ENCODE measurements around the gene PIH1D1. TPM values are rescaled to one million over a fixed set of nuclear protein-coding genes. Genes with fewer than 3 reads are reported as not detected.

The PIH1D1 gene
- total and polyA plus RNA-seq, 2 experiments from 2014 or later = 103 to 164 TPM

DNA sequence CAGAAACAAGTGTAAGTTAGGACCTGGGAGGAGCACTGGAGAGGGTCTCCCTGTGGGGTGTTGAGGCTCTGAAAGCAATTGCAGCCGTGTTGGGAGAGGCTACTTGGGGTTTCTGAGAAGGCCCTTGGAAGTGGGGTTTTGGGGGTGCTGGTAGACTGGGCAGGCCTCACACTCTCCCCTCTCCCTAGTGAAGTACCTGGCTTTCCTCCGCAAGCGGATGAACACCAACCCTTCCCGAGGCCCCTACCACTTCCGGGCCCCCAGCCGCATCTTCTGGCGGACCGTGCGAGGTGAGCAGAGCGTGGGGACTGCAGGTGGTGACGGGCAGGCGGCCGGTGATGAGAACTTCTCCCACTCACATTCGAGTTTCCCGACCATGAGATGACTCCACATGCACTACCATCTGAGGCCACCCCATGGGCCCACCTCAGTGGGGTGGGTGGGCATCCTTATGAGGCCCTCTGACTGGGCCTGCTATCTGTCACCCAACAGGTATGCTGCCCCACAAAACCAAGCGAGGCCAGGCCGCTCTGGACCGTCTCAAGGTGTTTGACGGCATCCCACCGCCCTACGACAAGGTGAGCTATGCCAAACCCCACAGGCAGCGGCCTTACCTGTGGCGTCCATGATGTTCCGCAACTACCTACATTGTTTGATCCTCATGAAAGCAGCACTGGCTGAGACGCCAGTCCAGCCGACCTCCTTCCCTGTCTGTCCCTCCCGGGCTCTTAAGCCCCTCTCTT, 38.8 kb upstream of the PIH1D1 start:
- H2AFZ ChIP-seq = no peak overlapping the region
- peak overlapping the region; percentile 96; the same call in 1 of the 2 replicates for H3K4me2 ChIP-seq
- no peaks in the 10 kb centered on the region for H3K9me2 ChIP-seq (ENCODE audit: insufficient read depth)
- Mint-ChIP-seq H3K4me3 (peak overlapping the region; percentile 98), H3K27ac (peak overlapping the region; percentile 99), H3K27me3 (ENCODE audit: insufficient read depth, low read depth, poor library complexity) (peaks cover 70% of the 10 kb centered on the region), H3K36me3 (ENCODE audit: low read depth) (peaks cover 64% of the 10 kb centered on the region), H3K4me1 (peaks cover 13% of the 10 kb centered on the region; the same call in 2 of the 3 replicates), H3K9me3 (peaks cover 18% of the 10 kb centered on the region)
- peaks cover 23% of the 10 kb centered on the region for H4K20me1 ChIP-seq (replicated peaks; ENCODE audit: insufficient read depth)
- H3F3A ChIP-seq (replicated peaks; ENCODE audit: low read depth) = peaks cover 73% of the 10 kb centered on the region
- H3K27me3 ChIP-seq (ENCODE audit: insufficient read depth) = no peaks in the 10 kb centered on the region
- DNase-seq (ENCODE audit: low spot score) (no peak), ATAC-seq (no peak)
- peaks cover 14% of the 10 kb centered on the region; the same call in 1 of the 2 replicates for H3K4me1 ChIP-seq (ENCODE audit: insufficient read depth)
- peak overlapping the region; percentile 95; the same call in 1 of the 2 replicates for H3K4me3 ChIP-seq
- peaks cover 31% of the 10 kb centered on the region for H3K79me2 ChIP-seq (replicated peaks; ENCODE audit: insufficient read depth)
- peak overlapping the region; percentile 100 for H3K27ac ChIP-seq (ENCODE audit: low read depth)
- TF ChIP-seq, protein P1, sequence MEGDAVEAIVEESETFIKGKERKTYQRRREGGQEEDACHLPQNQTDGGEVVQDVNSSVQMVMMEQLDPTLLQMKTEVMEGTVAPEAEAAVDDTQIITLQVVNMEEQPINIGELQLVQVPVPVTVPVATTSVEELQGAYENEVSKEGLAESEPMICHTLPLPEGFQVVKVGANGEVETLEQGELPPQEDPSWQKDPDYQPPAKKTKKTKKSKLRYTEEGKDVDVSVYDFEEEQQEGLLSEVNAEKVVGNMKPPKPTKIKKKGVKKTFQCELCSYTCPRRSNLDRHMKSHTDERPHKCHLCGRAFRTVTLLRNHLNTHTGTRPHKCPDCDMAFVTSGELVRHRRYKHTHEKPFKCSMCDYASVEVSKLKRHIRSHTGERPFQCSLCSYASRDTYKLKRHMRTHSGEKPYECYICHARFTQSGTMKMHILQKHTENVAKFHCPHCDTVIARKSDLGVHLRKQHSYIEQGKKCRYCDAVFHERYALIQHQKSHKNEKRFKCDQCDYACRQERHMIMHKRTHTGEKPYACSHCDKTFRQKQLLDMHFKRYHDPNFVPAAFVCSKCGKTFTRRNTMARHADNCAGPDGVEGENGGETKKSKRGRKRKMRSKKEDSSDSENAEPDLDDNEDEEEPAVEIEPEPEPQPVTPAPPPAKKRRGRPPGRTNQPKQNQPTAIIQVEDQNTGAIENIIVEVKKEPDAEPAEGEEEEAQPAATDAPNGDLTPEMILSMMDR (conservative IDR thresholded peaks at IDR 0.05; ENCODE audit: low read depth in 2 of 2) = no peak
- TF ChIP-seq, protein P2, sequence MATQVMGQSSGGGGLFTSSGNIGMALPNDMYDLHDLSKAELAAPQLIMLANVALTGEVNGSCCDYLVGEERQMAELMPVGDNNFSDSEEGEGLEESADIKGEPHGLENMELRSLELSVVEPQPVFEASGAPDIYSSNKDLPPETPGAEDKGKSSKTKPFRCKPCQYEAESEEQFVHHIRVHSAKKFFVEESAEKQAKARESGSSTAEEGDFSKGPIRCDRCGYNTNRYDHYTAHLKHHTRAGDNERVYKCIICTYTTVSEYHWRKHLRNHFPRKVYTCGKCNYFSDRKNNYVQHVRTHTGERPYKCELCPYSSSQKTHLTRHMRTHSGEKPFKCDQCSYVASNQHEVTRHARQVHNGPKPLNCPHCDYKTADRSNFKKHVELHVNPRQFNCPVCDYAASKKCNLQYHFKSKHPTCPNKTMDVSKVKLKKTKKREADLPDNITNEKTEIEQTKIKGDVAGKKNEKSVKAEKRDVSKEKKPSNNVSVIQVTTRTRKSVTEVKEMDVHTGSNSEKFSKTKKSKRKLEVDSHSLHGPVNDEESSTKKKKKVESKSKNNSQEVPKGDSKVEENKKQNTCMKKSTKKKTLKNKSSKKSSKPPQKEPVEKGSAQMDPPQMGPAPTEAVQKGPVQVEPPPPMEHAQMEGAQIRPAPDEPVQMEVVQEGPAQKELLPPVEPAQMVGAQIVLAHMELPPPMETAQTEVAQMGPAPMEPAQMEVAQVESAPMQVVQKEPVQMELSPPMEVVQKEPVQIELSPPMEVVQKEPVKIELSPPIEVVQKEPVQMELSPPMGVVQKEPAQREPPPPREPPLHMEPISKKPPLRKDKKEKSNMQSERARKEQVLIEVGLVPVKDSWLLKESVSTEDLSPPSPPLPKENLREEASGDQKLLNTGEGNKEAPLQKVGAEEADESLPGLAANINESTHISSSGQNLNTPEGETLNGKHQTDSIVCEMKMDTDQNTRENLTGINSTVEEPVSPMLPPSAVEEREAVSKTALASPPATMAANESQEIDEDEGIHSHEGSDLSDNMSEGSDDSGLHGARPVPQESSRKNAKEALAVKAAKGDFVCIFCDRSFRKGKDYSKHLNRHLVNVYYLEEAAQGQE (IDR thresholded peaks at IDR 0.05; ENCODE audit: unreplicated experiment) = no peak
- TF ChIP-seq STAT1 (IDR thresholded peaks at IDR 0.05; ENCODE audit: unreplicated experiment) (no peak), NANOG (IDR thresholded peaks at IDR 0.05; ENCODE audit: borderline replicate concordance) (no peak)
- H3K36me3 ChIP-seq (ENCODE audit: insufficient read depth) = peaks cover 40% of the 10 kb centered on the region

DNA sequence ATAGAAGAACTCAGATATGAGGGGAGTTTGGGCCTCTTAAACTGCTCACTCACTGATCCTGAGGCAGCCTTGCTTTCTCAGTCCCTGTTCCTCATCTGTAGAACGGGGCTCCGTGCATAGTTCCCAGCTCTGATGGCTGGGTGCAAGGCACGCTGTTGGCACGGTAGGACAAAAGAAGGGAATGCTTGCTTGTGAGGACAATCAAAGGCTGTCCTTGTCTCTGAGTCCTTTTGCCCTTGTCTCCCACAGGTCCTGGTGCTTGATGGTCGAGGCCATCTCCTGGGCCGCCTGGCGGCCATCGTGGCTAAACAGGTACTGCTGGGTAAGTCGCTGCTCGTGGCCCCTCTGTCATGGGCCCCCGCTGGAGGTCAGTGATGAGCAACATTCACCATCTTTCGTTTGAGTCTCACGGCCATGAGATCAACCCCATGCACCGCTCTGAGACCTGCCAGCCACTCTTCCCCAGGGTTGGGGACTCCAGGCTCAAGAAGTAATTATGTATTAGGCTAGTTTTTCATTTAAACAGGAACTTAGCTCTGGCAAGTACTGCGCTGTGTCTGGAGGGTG, 38.1 kb upstream of the PIH1D1 start:
- Histone ChIP-seq H3K4me3 (peak overlapping the region; percentile 95), H3K36me3 (ENCODE audit: insufficient read depth) (peaks cover 40% of the 10 kb centered on the region), H3K9me2 (ENCODE audit: insufficient read depth) (no peaks in the 10 kb centered on the region), H4K20me1 (replicated peaks; ENCODE audit: insufficient read depth) (peaks cover 23% of the 10 kb centered on the region), H3K27ac (ENCODE audit: low read depth) (peak overlapping the region; percentile 100), H3K27me3 (ENCODE audit: insufficient read depth) (no peaks in the 10 kb centered on the region), H3K4me2 (peak overlapping the region; percentile 96), H3K79me2 (replicated peaks; ENCODE audit: insufficient read depth) (peaks cover 31% of the 10 kb centered on the region), H2AFZ (no peak overlapping the region), H3F3A (replicated peaks; ENCODE audit: low read depth) (peaks cover 65% of the 10 kb centered on the region), H3K4me1 (ENCODE audit: insufficient read depth) (peaks cover 10% of the 10 kb centered on the region; the same call in 1 of the 2 replicates)
- H3K36me3 Mint-ChIP-seq (ENCODE audit: low read depth) = peaks cover 64% of the 10 kb centered on the region
- ATAC-seq (no peak), DNase-seq (ENCODE audit: low spot score) (no peak)
- peak overlapping the region; percentile 99 for H3K27ac Mint-ChIP-seq
- peaks cover 13% of the 10 kb centered on the region; the same call in 2 of the 3 replicates for H3K4me1 Mint-ChIP-seq
- H3K9me3 Mint-ChIP-seq = peaks cover 18% of the 10 kb centered on the region
- peaks cover 63% of the 10 kb centered on the region for H3K27me3 Mint-ChIP-seq (ENCODE audit: insufficient read depth, low read depth, poor library complexity)
- peak overlapping the region; percentile 98 for H3K4me3 Mint-ChIP-seq
- TF ChIP-seq, protein P3, sequence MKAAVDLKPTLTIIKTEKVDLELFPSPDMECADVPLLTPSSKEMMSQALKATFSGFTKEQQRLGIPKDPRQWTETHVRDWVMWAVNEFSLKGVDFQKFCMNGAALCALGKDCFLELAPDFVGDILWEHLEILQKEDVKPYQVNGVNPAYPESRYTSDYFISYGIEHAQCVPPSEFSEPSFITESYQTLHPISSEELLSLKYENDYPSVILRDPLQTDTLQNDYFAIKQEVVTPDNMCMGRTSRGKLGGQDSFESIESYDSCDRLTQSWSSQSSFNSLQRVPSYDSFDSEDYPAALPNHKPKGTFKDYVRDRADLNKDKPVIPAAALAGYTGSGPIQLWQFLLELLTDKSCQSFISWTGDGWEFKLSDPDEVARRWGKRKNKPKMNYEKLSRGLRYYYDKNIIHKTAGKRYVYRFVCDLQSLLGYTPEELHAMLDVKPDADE (IDR thresholded peaks at IDR 0.05) = no peak
- TF ChIP-seq POLR2AphosphoS5 (IDR thresholded peaks at IDR 0.05; ENCODE audit: low read depth) (peak; percentile 40), STAT1 (IDR thresholded peaks at IDR 0.05; ENCODE audit: unreplicated experiment) (no peak), EZH2 (IDR thresholded peaks at IDR 0.05; ENCODE audit: low read depth, unreplicated experiment) (no peak)
- TF ChIP-seq, protein P2 (IDR thresholded peaks at IDR 0.05; ENCODE audit: unreplicated experiment) = no peak

Data from GM23338 (cell line).